Loucy (cell line): ENCODE measurements around the gene POLR3K.

ENCODE experiments used
- CTCF ChIP-seq: fragments of 200-600 bp; sonication (generic); conservative IDR thresholded peaks from 2 replicates; pipeline ENCODE4 v1.5.1; 2014; ENCODE audit warnings: mild to moderate bottlenecking, antibody characterized with exemption, low read length
- EZH2phosphoT487 ChIP-seq: fragments of 200-600 bp; IDR thresholded peaks from 2 replicates; pipeline ENCODE4 v1.6.1; 2018; ENCODE audit warnings: antibody characterized with exemption, mild to moderate bottlenecking, moderate library complexity, borderline replicate concordance

GRCh38 chr16:66309-67182, 13.1 kb upstream of the POLR3K start:
- no peak for TF ChIP-seq CTCF
- no peak for TF ChIP-seq EZH2phosphoT487
